Stimulated activated naive CD8-positive, alpha-beta T cell treated with anti-CD3 and anti-CD28 coated beads, Interleukin-15, amount 100 ng/mL, for 72 hours (primary cell): ENCODE measurements around the gene P3H4.

Experiments used
- ATAC-seq: fragments of 150-1000 bp; cut with Tn5 transposase; 2 replicates; pipeline ENCODE4 v1.10.0; 2021; ENCODE audit warnings: mild to moderate bottlenecking, moderate library complexity
- DNase-seq, 2 donors: peaks; one replicate each; pipeline ENCODE4 v3.0.0; 2021 to 2022
- H3K27ac Mint-ChIP-seq, 2 donors: one replicate each; pipeline ENCODE4 v1.8.0; 2022; ENCODE audit warnings: mild to moderate bottlenecking in 2 of 2, mixed read lengths in 2 of 2, moderate library complexity in 2 of 2
- H3K27me3 Mint-ChIP-seq: one replicate; pipeline ENCODE4 v1.8.0; 2022; ENCODE audit warnings: mixed read lengths
- H3K4me1 Mint-ChIP-seq: one replicate; pipeline ENCODE4 v1.8.0; 2022; ENCODE audit warnings: mild to moderate bottlenecking, mixed read lengths
- H3K4me3 Mint-ChIP-seq, 2 donors: one replicate each; pipeline ENCODE4 v1.8.0; 2022; ENCODE audit warnings: mild to moderate bottlenecking in 2 of 2, mixed read lengths in 2 of 2, moderate library complexity in 1 of 2
- H3K9me3 Mint-ChIP-seq, 2 donors: one replicate each; pipeline ENCODE4 v1.8.0; 2022; ENCODE audit warnings: mixed read lengths in 2 of 2

Gene P3H4

GRCh38 chr17:41771389-41772206 lies 40.2 kb downstream of the P3H4 start:
- Mint-ChIP-seq H3K4me3 (peak overlapping the region in 1 of 2 donors; percentile 22), H3K4me1 (peaks cover 7% of the 10 kb centered on the region), H3K27me3 (no peaks in the 10 kb centered on the region), H3K9me3 (no peaks in the 10 kb centered on the region), H3K27ac (peak overlapping the region in 1 of 2 donors; percentile 33)
- no peak for ATAC-seq
- DNase-seq, result no peak

GRCh38 chr17:41769985-41770384 lies 41.8 kb downstream of the P3H4 start:
- Mint-ChIP-seq H3K27ac (peak overlapping the region in 1 of 2 donors; percentile 79), H3K27me3 (no peaks in the 10 kb centered on the region), H3K9me3 (no peaks in the 10 kb centered on the region), H3K4me3 (no peak overlapping the region), H3K4me1 (peaks cover 7% of the 10 kb centered on the region)
- ATAC-seq (no peak), DNase-seq (no peak)

- ATAC-seq (no peak), DNase-seq (no peak)
- Mint-ChIP-seq H3K27ac (peak overlapping the region in 1 of 2 donors; percentile 27), H3K9me3 (no peaks in the 10 kb centered on the region), H3K4me3 (no peak overlapping the region), H3K27me3 (no peaks in the 10 kb centered on the region), H3K4me1 (peaks cover 7% of the 10 kb centered on the region)
These were observed 42.3 kb downstream of the P3H4 start for GRCh38 chr17:41769346-41769862.

GRCh38 chr17:41768682-41769288 lies 43.0 kb downstream of the P3H4 start:
- DNase-seq, result no peak

GRCh38 chr17:41767324-41768042 lies 44.3 kb downstream of the P3H4 start:
- Mint-ChIP-seq H3K4me1 (peaks cover 7% of the 10 kb centered on the region), H3K4me3 (no peak overlapping the region), H3K27ac (peak overlapping the region in 1 of 2 donors; percentile 79), H3K9me3 (no peaks in the 10 kb centered on the region), H3K27me3 (no peaks in the 10 kb centered on the region)
- DNase-seq, result no peak
- ATAC-seq, result no peak

More at GRCh38 chr17:41768682-41769288, 43.0 kb downstream of the P3H4 start:
- Mint-ChIP-seq H3K4me1 (peaks cover 7% of the 10 kb centered on the region), H3K9me3 (no peaks in the 10 kb centered on the region), H3K27me3 (no peaks in the 10 kb centered on the region), H3K4me3 (no peak overlapping the region), H3K27ac (no peak overlapping the region)
- no peak for ATAC-seq

DNA sequence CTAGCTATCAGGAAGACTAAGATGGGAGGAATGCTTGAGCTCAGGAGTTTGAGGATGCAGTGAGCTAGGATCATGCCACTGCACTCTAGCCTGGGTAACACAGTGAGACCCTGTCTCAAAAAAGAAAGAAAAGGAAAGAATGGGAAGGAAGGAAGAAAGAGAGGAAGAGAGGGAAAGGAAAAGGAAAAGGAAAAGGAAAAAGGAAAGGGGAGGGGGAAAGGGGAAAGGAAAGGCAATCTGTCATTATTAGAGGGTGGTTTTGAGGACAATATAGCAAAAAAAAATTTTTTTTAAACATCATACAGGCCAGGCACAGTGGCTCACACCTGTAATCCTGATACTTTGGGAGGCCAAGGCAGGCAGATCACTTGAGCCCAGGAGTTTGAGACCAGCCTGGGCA lies 45.6 kb downstream of the P3H4 start:
- DNase-seq, result no peak
- H3K4me3 Mint-ChIP-seq, result no peak overlapping the region
- no peak for ATAC-seq
- no peak overlapping the region for H3K27ac Mint-ChIP-seq
- H3K9me3 Mint-ChIP-seq, result no peaks in the 10 kb centered on the region
- no peaks in the 10 kb centered on the region for H3K27me3 Mint-ChIP-seq
- no peaks in the 10 kb centered on the region for H3K4me1 Mint-ChIP-seq

- DNase-seq, result no peak
- Mint-ChIP-seq H3K4me1 (no peaks in the 10 kb centered on the region), H3K27ac (no peak overlapping the region)
These were observed 48.4 kb downstream of the P3H4 start for GRCh38 chr17:41763327-41763726.

DNA sequence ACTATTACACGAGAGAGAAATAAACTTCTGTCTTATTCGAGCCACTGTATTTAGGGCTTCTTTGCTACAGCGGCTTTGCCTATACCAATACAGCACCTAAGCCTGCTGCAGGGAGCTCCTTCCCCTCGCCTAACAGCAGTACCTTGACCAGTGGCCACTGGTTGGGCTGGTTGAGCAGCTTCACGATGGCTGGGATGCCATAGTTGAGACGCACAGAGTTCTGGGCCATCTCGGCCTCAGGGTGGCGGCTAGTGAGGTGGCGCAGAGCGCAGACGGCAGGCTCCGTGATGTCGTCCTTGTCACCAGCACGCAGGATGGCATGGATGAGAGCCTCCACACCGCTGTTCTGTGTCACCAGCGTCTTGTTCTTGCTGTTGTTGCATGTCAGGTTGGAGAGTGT lies 48.9 kb downstream of the P3H4 start:
- Mint-ChIP-seq H3K27ac (no peak overlapping the region), H3K27me3 (no peaks in the 10 kb centered on the region), H3K9me3 (no peaks in the 10 kb centered on the region), H3K4me1 (no peaks in the 10 kb centered on the region), H3K4me3 (no peak overlapping the region)
- DNase-seq (no peak), ATAC-seq (no peak)

More at GRCh38 chr17:41763327-41763726, 48.4 kb downstream of the P3H4 start:
- no peak overlapping the region for H3K4me3 Mint-ChIP-seq
- H3K27me3 Mint-ChIP-seq, result no peaks in the 10 kb centered on the region
- no peaks in the 10 kb centered on the region for H3K9me3 Mint-ChIP-seq
- ATAC-seq, result no peak

DNA sequence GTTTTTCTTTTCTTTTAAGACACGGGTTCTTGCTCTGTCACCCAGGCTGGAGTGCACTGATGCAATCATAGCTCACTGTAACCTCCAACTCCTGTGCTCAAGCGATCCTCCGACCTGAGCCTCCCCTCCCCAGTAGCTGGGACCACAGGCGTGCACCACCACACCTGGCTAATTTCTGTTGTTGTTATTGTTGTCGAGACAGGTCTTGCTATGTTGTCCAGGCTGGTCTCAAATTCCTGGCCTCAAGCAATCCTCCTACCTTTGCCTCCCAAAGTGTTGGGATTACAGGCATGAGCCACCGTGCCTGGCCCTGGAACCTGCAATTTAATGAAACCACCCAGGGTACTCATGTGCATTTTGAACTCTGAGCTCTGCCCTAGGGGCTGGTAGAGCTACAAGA lies 49.4 kb downstream of the P3H4 start:
- H3K9me3 Mint-ChIP-seq, result no peaks in the 10 kb centered on the region
- H3K4me1 Mint-ChIP-seq, result no peaks in the 10 kb centered on the region
- H3K27me3 Mint-ChIP-seq, result no peaks in the 10 kb centered on the region
- ATAC-seq (no peak), DNase-seq (no peak)
- H3K4me3 Mint-ChIP-seq, result no peak overlapping the region
- no peak overlapping the region for H3K27ac Mint-ChIP-seq

- H3K9me3 Mint-ChIP-seq, result no peaks in the 10 kb centered on the region
- no peak for DNase-seq
- H3K4me3 Mint-ChIP-seq, result no peak overlapping the region
- H3K27ac Mint-ChIP-seq, result peak overlapping the region in 1 of 2 donors; percentile 48
- ATAC-seq, result no peak
- no peaks in the 10 kb centered on the region for H3K27me3 Mint-ChIP-seq
- H3K4me1 Mint-ChIP-seq, result no peaks in the 10 kb centered on the region
These were observed 50.9 kb downstream of the P3H4 start for GRCh38 chr17:41760878-41761277.

GRCh38 chr17:41758601-41759000 lies 53.1 kb downstream of the P3H4 start:
- Mint-ChIP-seq H3K4me1 (no peaks in the 10 kb centered on the region), H3K27me3 (no peaks in the 10 kb centered on the region), H3K27ac (no peak overlapping the region), H3K9me3 (no peaks in the 10 kb centered on the region), H3K4me3 (no peak overlapping the region)
- DNase-seq, result no peak
- no peak for ATAC-seq

- Mint-ChIP-seq H3K27ac (no peak overlapping the region), H3K4me1 (no peaks in the 10 kb centered on the region), H3K4me3 (no peak overlapping the region), H3K27me3 (no peaks in the 10 kb centered on the region), H3K9me3 (no peaks in the 10 kb centered on the region)
- DNase-seq, result no peak
- ATAC-seq, result no peak
These were observed 57.7 kb downstream of the P3H4 start for GRCh38 chr17:41754066-41754465.
